ENCODE results near the gene SYNE2. TPM values are rescaled to one million over a fixed set of nuclear protein-coding genes. Genes with fewer than 3 reads are reported as not detected.

SYNE2 gene
- total RNA-seq, 1 donor from 2014 or later: 121 TPM

GRCh38 chr14:63895510-63895909 lies 42.7 kb downstream of the SYNE2 start:
- Histone ChIP-seq H3K9me3 (no peaks in the 10 kb centered on the region), H3K36me3 (no peaks in the 10 kb centered on the region), H3K4me3 (no peak overlapping the region), H3K27ac (no peak overlapping the region), H3K27me3 (no peaks in the 10 kb centered on the region), H3K4me1 (peaks cover 61% of the 10 kb centered on the region)
- TF ChIP-seq, protein P1, sequence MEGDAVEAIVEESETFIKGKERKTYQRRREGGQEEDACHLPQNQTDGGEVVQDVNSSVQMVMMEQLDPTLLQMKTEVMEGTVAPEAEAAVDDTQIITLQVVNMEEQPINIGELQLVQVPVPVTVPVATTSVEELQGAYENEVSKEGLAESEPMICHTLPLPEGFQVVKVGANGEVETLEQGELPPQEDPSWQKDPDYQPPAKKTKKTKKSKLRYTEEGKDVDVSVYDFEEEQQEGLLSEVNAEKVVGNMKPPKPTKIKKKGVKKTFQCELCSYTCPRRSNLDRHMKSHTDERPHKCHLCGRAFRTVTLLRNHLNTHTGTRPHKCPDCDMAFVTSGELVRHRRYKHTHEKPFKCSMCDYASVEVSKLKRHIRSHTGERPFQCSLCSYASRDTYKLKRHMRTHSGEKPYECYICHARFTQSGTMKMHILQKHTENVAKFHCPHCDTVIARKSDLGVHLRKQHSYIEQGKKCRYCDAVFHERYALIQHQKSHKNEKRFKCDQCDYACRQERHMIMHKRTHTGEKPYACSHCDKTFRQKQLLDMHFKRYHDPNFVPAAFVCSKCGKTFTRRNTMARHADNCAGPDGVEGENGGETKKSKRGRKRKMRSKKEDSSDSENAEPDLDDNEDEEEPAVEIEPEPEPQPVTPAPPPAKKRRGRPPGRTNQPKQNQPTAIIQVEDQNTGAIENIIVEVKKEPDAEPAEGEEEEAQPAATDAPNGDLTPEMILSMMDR (IDR thresholded peaks at IDR 0.05): no peak
- DNase-seq: no peak
- ATAC-seq: no peak
- intact Hi-C loops (cut with DNase I): no loop called here

- H3K4me1 ChIP-seq: peaks cover 61% of the 10 kb centered on the region
- intact Hi-C loops (cut with DNase I): no loop called here
- H3K27me3 ChIP-seq: no peaks in the 10 kb centered on the region
- H3K9me3 ChIP-seq: no peaks in the 10 kb centered on the region
- DNase-seq (no peak), ATAC-seq (peak; percentile 59)
- H3K36me3 ChIP-seq: no peaks in the 10 kb centered on the region
- no peak overlapping the region for H3K4me3 ChIP-seq
- peak overlapping the region; percentile 52 for H3K27ac ChIP-seq
- TF ChIP-seq, protein P1 (IDR thresholded peaks at IDR 0.05): no peak
These were observed 43.5 kb downstream of the SYNE2 start for GRCh38 chr14:63896278-63896720.

DNA sequence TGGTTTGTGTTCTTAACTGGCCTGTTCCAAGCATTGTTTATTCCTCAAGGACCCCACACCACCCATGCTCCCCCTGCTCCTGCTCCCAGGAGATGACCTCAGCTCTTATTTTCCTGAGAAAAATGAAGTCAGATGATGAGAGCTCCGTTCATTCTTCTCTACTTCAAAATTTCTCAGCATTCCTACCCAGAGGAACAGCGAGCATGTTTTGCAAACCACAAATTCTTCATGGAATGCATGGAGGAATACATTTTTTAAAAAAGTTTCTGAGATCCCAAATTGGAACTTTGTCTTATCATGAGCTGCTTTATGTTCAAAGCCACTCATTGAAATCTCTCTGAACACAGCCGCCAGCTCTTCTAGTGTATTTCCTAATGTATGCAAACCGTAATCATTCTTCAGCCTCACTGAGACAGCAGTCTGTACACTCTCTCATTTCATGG lies 44.9 kb downstream of the SYNE2 start:
- TF ChIP-seq, protein P1 (IDR thresholded peaks at IDR 0.05): no peak
- Histone ChIP-seq H3K27me3 (no peaks in the 10 kb centered on the region), H3K36me3 (no peaks in the 10 kb centered on the region), H3K27ac (no peak overlapping the region), H3K4me1 (peaks cover 50% of the 10 kb centered on the region), H3K4me3 (no peak overlapping the region), H3K9me3 (no peaks in the 10 kb centered on the region)
- intact Hi-C loops (cut with DNase I): no loop called here
- DNase-seq (no peak), ATAC-seq (no peak)

DNA sequence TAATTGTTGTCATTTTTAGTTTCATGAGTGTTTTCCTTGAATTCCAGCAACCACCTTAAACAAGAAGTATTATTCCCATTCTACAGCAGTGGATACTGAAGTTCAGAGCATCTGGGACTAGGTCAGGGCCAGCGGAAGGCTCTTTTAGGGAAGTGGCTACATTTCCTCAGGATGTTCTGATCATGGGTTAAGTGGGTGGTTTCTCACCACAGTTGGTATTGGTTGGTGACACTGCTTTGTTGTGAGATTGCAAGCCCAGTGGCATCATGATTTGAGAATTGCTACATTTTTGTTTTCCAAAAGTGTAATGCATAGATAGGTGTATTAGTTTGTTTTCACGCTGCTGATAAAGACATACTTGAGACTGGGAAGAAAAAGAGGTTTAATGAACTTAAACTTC lies 47.1 kb downstream of the SYNE2 start:
- ATAC-seq (peak; percentile 79), DNase-seq (no peak)
- Histone ChIP-seq H3K4me1 (peaks cover 35% of the 10 kb centered on the region), H3K36me3 (no peaks in the 10 kb centered on the region), H3K4me3 (no peak overlapping the region), H3K27ac (no peak overlapping the region), H3K27me3 (no peaks in the 10 kb centered on the region), H3K9me3 (no peaks in the 10 kb centered on the region)
- TF ChIP-seq, protein P1 (IDR thresholded peaks at IDR 0.05): no peak
- intact Hi-C loops (cut with DNase I): no loop called here

DNA sequence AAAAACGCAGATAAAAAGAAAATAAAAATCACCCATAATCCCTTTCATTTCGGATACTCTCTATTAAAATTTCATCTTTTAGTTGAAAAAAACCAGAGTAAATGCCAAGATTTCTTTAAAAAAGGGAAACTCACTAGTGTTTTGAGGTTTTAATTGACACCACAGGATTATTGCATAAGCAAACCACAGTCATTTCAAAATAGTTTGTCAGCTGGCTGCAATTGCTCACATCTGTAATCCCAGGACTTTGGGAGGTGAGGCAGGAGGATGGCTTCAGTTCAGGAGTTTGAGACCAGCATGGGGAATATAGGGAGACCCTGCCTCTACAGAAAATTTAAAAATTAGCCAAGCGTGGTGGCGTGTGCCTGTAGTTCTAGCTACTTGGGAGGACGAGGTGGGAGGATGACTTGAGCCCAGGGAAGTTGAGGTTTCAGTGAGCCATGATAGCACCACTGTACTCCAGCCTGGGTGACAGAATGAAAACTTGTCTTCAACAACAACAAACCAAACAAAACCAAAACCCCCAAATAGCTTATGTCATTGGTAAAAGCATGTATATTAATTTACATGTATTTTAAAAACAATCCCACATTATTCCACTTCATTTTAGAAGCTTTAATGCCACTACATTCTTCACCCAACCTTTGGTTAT lies 48.8 kb downstream of the SYNE2 start:
- no peak for DNase-seq
- H3K9me3 ChIP-seq: no peaks in the 10 kb centered on the region
- H3K4me1 ChIP-seq: peaks cover 25% of the 10 kb centered on the region
- no peak overlapping the region for H3K27ac ChIP-seq
- H3K27me3 ChIP-seq: no peaks in the 10 kb centered on the region
- H3K36me3 ChIP-seq: no peaks in the 10 kb centered on the region
- no peak overlapping the region for H3K4me3 ChIP-seq
- ATAC-seq: peak; percentile 37
- TF ChIP-seq, protein P1 (IDR thresholded peaks at IDR 0.05): no peak
- intact Hi-C loops (cut with DNase I): no loop called here

All from upper lobe of right lung (tissue), 1 donor.